IMR-90 (cell line): ENCODE data around the gene EPB41L3. TPM values are rescaled to one million over a fixed set of nuclear protein-coding genes. Genes with fewer than 3 reads are reported as not detected.

Experiments
- ATAC-seq: fragments of 200-7000 bp; cut with Tn5 transposase; 2 replicates; pipeline ENCODE4 v1.9.1; 2020; ENCODE audit warnings: low read depth, mild to moderate bottlenecking, moderate library complexity
- BruUV-seq: library from RNA; stranded (reverse); fragments of 400-500 nt; replicated peaks from 2 replicates; lab custom pipeline; 2021; lab: Mats Ljungman, UMichigan
- CTCF ChIA-PET: fragments of 300-600 bp; formaldehyde crosslinking; extraction: SDS; loops from one replicate; lab custom pipeline; 2021; ENCODE audit warnings: antibody characterized with exemption; lab: Yijun Ruan, JAX
- POLR2A ChIA-PET: fragments of 300-600 bp; sonication (Branson Sonifier 250); formaldehyde crosslinking; loops from one replicate; lab custom pipeline; 2022; ENCODE audit warnings: antibody characterized with exemption; ENCODE audit not compliant: unreplicated experiment; lab: Charles Lee
- DNase-seq: peaks from one replicate; pipeline ENCODE4 v3.0.0; 2013
- H2AFZ ChIP-seq: replicated peaks from 2 replicates; pipeline ENCODE3; 2013; ENCODE audit warnings: low read length, mild to moderate bottlenecking; ENCODE audit not compliant: poor library complexity
- H2AK5ac ChIP-seq: 2 replicates; pipeline ENCODE4 v1.6.1; 2013; ENCODE audit warnings: low read depth, low read length, inconsistent platforms
- H2AK9ac ChIP-seq: replicated peaks from 2 replicates; pipeline ENCODE3; 2013; ENCODE audit warnings: mild to moderate bottlenecking, low read depth, low read length, moderate library complexity; ENCODE audit not compliant: poor library complexity
- H2BK120ac ChIP-seq: 2 replicates; pipeline ENCODE4 v1.6.1; 2013; ENCODE audit warnings: low read depth, low read length, inconsistent platforms
- H2BK15ac ChIP-seq: 3 replicates; pipeline ENCODE4 v1.6.1; 2013; ENCODE audit warnings: low read depth, low read length, inconsistent platforms
- H2BK20ac ChIP-seq: 2 replicates; pipeline ENCODE4 v1.6.1; 2013; ENCODE audit warnings: low read depth, mild to moderate bottlenecking, inconsistent platforms, low read length, moderate library complexity
- H2BK5ac ChIP-seq: 2 replicates; pipeline ENCODE4 v1.6.1; 2013; ENCODE audit warnings: mild to moderate bottlenecking, low read depth, low read length, inconsistent platforms; ENCODE audit not compliant: poor library complexity, severe bottlenecking
- H3K14ac ChIP-seq: replicated peaks from 2 replicates; pipeline ENCODE4 v1.6.1; 2013; ENCODE audit warnings: low read depth, low read length, inconsistent platforms
- H3K18ac ChIP-seq: 2 replicates; pipeline ENCODE4 v1.6.1; 2013; ENCODE audit warnings: low read depth, low read length, control low read depth
- H3K23ac ChIP-seq: 2 replicates; pipeline ENCODE4 v1.6.1; 2013; ENCODE audit warnings: low read depth, low read length, inconsistent platforms
- H3K27ac ChIP-seq: 2 replicates; pipeline ENCODE4 v1.5.1; 2013; ENCODE audit warnings: mild to moderate bottlenecking, control low read depth, low read length; ENCODE audit not compliant: insufficient read depth
- H3K27me3 ChIP-seq: 2 replicates; pipeline ENCODE4 v1.6.1; 2013; ENCODE audit warnings: low read length; ENCODE audit not compliant: control insufficient read depth, insufficient read depth
- H3K36me3 ChIP-seq: 2 replicates; pipeline ENCODE4 v1.6.1; 2013; ENCODE audit warnings: low read length, mixed read lengths; ENCODE audit not compliant: control insufficient read depth, insufficient read depth
- H3K4ac ChIP-seq: 2 replicates; pipeline ENCODE4 v1.6.1; 2013; ENCODE audit warnings: low read depth, low read length, inconsistent platforms
- H3K4me1 ChIP-seq: 2 replicates; pipeline ENCODE4 v1.6.1; 2013; ENCODE audit warnings: low read length, mixed read lengths; ENCODE audit not compliant: control insufficient read depth, insufficient read depth
- H3K4me2 ChIP-seq: 2 replicates; pipeline ENCODE4 v1.6.1; 2013; ENCODE audit warnings: low read depth, mild to moderate bottlenecking, control low read depth, low read length, moderate library complexity
- H3K4me3 ChIP-seq: 2 replicates; pipeline ENCODE4 v1.5.1; 2013; ENCODE audit warnings: low read depth, mild to moderate bottlenecking, control low read depth, low read length, moderate library complexity; ENCODE audit not compliant: insufficient read depth
- H3K56ac ChIP-seq: 2 replicates; pipeline ENCODE4 v1.6.1; 2013; ENCODE audit warnings: low read length, inconsistent platforms; ENCODE audit not compliant: insufficient read depth; ENCODE audit errors: extremely low read depth
- H3K79me1 ChIP-seq, 2 experiments: 2 replicates each; pipeline ENCODE4 v1.6.1; 2013; ENCODE audit warnings: low read length in 2 of 2, inconsistent platforms in 1 of 2, low read depth in 1 of 2
- H3K9ac ChIP-seq: 2 replicates; pipeline ENCODE4 v1.6.1; 2013; ENCODE audit warnings: low read depth, low read length, control low read depth
- H3K9me1 ChIP-seq: 2 replicates; pipeline ENCODE4 v1.6.1; 2013; ENCODE audit warnings: low read length, inconsistent platforms; ENCODE audit not compliant: insufficient read depth
- H3K9me3 ChIP-seq: 2 replicates; pipeline ENCODE4 v1.6.1; 2013; ENCODE audit warnings: low read length; ENCODE audit not compliant: control insufficient read depth, insufficient read depth
- H4K20me1 ChIP-seq: 2 replicates; pipeline ENCODE4 v1.6.1; 2013; ENCODE audit warnings: low read length, inconsistent platforms; ENCODE audit not compliant: insufficient read depth
- H4K5ac ChIP-seq: 2 replicates; pipeline ENCODE4 v1.6.1; 2013; ENCODE audit warnings: mild to moderate bottlenecking, low read depth, low read length, control low read depth
- H4K8ac ChIP-seq, 2 experiments: 2 replicates each; pipeline ENCODE4 v1.6.1; 2013; ENCODE audit warnings: low read depth in 2 of 2, low read length in 2 of 2, control low read depth in 1 of 2, inconsistent platforms in 1 of 2
- H4K91ac ChIP-seq: 2 replicates; pipeline ENCODE4 v1.6.1; 2013; ENCODE audit warnings: low read depth, low read length, inconsistent platforms; ENCODE audit not compliant: insufficient read depth
- BHLHE40 ChIP-seq: fragments of 150-350 bp; IDR thresholded peaks from 2 replicates; pipeline ENCODE4 v1.6.1; 2016; ENCODE audit warnings: mild to moderate bottlenecking, low read depth, low read length
- CTCF ChIP-seq: conservative IDR thresholded peaks from 2 replicates; pipeline ENCODE4 v1.5.1; 2012; ENCODE audit warnings: mild to moderate bottlenecking, low read depth, low read length, improper control_type of control experiment
- NFE2L2 ChIP-seq: fragments of 150-350 bp; IDR thresholded peaks from 2 replicates; pipeline ENCODE4 v1.6.1; 2016; ENCODE audit warnings: low read depth, mild to moderate bottlenecking, low read length
- SMC3 ChIP-seq: fragments of 150-350 bp; IDR thresholded peaks from 2 replicates; pipeline ENCODE4 v1.6.1; 2016; ENCODE audit warnings: low read depth, mild to moderate bottlenecking, antibody characterized with exemption, low read length, moderate library complexity
- WGBS, 2 experiments: methylation state at CpG; one replicate each; pipeline versions ENCODE4 v1.1.5 to v1.1.7; 2013; ENCODE audit warnings: missing lambda C conversion rate in 2 of 2; ENCODE audit not compliant: insufficient read length in 1 of 2; ENCODE audit errors: extremely low coverage in 2 of 2; 5-methylcytosine and 5-hydroxymethylcytosine counted together
- dilution Hi-C: fragments of 300-500 bp; cut with HindIII; formaldehyde crosslinking; loops from one replicate; pipeline ENCODE4 v1.14.3; 2018; ENCODE audit warnings: low sequenced_read_pairs; ENCODE audit not compliant: unreplicated experiment
- in situ Hi-C: fragments of 300-500 bp; cut with MboI; formaldehyde crosslinking; loops from 3 replicates; pipeline ENCODE4 v1.14.3; 2019; ENCODE audit warnings: low sequenced_read_pairs, inconsistent platforms, mixed read lengths
- intact Hi-C: fragments of 100-400 bp; cut with micrococcal nuclease; formaldehyde crosslinking; loops from 2 replicates; pipeline ENCODE4 v1.10.0; 2022
- polyA plus RNA-seq, 3 experiments: library from polyadenylated mRNA; depleted of rRNA; stranded (reverse); fragments of >200 nt; gene quantifications; 2 replicates each; pipeline ENCODE4 v1.2.3, GENCODE V29; 2012; ENCODE audit warnings: low replicate concordance in 1 of 3
- total RNA-seq: library from RNA; depleted of rRNA; stranded (reverse); fragments of >200 nt; gene quantifications from 2 replicates; pipeline ENCODE4 v1.2.3, GENCODE V29; 2012

EPB41L3 gene
- total and polyA plus RNA-seq, 2 of the 4 experiments (the other 2 are of a cell fraction), result 36.6 to 70.3 TPM

DNA sequence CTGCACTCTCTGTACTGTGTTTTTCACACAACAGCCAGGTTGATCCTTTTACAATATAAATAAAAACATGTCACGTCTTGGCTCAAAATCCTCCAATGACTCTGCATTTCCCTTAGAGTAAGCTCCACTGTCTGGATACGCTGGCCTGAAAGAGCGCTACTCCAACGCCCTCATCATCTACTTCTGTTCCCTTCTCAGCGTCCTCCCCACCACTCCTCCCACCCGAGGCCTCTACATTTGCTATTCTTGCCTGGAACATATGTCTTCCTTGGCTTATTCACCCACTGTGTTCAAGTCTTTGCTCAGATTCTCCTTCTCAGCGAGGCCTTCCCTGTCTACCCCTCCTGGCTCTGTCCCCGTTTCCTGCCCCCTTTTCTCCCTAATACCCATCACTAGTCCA, 37.6 kb downstream of the EPB41L3 start:
- ChIA-PET POLR2A (no interaction called here), CTCF (no interaction called here)
- no peak overlapping the region for H2BK15ac ChIP-seq
- H4K8ac ChIP-seq, result no peak overlapping the region
- no TSS peak for BruUV-seq
- DNase-seq (no peak), ATAC-seq (no peak)
- dilution Hi-C loops, result no loop called here
- no peak overlapping the region for H3K56ac ChIP-seq
- H3K36me3 ChIP-seq, result no peaks in the 10 kb centered on the region
- peaks cover 5% of the 10 kb centered on the region for H3K4me1 ChIP-seq
- H2BK5ac ChIP-seq, result no peak overlapping the region
- in situ Hi-C loops, result no loop called here
- no peak overlapping the region for H2AFZ ChIP-seq
- intact Hi-C loops, result no loop called here
- 86% methylated on average over 6 of the region's 8 CpGs; no CpG with 5 or more reads in 1 of the 2 experiments for WGBS, 2 experiments
- H3K4me3 ChIP-seq, result no peak overlapping the region
- H2AK5ac ChIP-seq, result no peak overlapping the region
- H3K27ac ChIP-seq, result no peak overlapping the region
- no peak overlapping the region for H3K4me2 ChIP-seq
- no peak overlapping the region for H3K4ac ChIP-seq
- H3K14ac ChIP-seq, result no peak overlapping the region
- no peaks in the 10 kb centered on the region for H3K9me1 ChIP-seq
- H4K20me1 ChIP-seq, result peaks cover 25% of the 10 kb centered on the region; the same call in 1 of the 2 replicates
- H4K91ac ChIP-seq, result no peak overlapping the region
- H3K79me1 ChIP-seq, result peaks cover 0 to 38% of the 10 kb centered on the region in 2 experiments; a peak in 3 of 4 replicates
- H3K23ac ChIP-seq, result no peak overlapping the region
- no peak for TF ChIP-seq SMC3
- TF ChIP-seq CTCF, result no peak
- no peak for TF ChIP-seq BHLHE40
- no peak for TF ChIP-seq NFE2L2
- H3K18ac ChIP-seq, result no peak overlapping the region
- H3K9me3 ChIP-seq, result no peaks in the 10 kb centered on the region
- no peak overlapping the region for H2BK20ac ChIP-seq
- no peak overlapping the region for H4K5ac ChIP-seq
- H2AK9ac ChIP-seq, result no peak overlapping the region
- no peak overlapping the region for H2BK120ac ChIP-seq
- H3K27me3 ChIP-seq, result no peaks in the 10 kb centered on the region
- no peak overlapping the region for H3K9ac ChIP-seq
